ENCODE measurements around the gene CHN1. TPM values are rescaled to one million over a fixed set of nuclear protein-coding genes. Genes with fewer than 3 reads are reported as not detected.
A peak's percentile ranks its signal among the peaks of the same experiment; 100 is the strongest.

Gene CHN1
- total and polyA plus RNA-seq, 2 experiments from 2014 or later = 64.3 to 70.8 TPM

GRCh38 chr2:174974131-174974530 is 31.1 kb downstream of the CHN1 start:
- H3K4me3 ChIP-seq = no peak overlapping the region
- DNase-seq (ENCODE audit: low read depth in 1 of 2, low spot score in 1 of 2) = no peak
- peaks cover 15% of the 10 kb centered on the region for H3K4me1 ChIP-seq (ENCODE audit: low read depth)
- H3K27ac ChIP-seq = no peak overlapping the region
- no peaks in the 10 kb centered on the region for H3K9me3 ChIP-seq (ENCODE audit: low read depth)
- TF ChIP-seq CTCF (IDR thresholded peaks at IDR 0.05; ENCODE audit: low read depth, low read length) = no peak
- H3K36me3 ChIP-seq = no peaks in the 10 kb centered on the region
- H3K27me3 ChIP-seq = no peaks in the 10 kb centered on the region

GRCh38 chr2:174972924-174973323 is 32.3 kb downstream of the CHN1 start:
- Histone ChIP-seq H3K36me3 (no peaks in the 10 kb centered on the region), H3K27me3 (no peaks in the 10 kb centered on the region), H3K4me1 (ENCODE audit: low read depth) (peaks cover 27% of the 10 kb centered on the region), H3K4me3 (no peak overlapping the region), H3K9me3 (ENCODE audit: low read depth) (no peaks in the 10 kb centered on the region), H3K27ac (no peak overlapping the region)
- peak in 1 of 2 donors; percentile 52 for DNase-seq (ENCODE audit: low read depth in 1 of 2, low spot score in 1 of 2)
- no peak for TF ChIP-seq CTCF (IDR thresholded peaks at IDR 0.05; ENCODE audit: low read depth, low read length)

- no peaks in the 10 kb centered on the region for H3K36me3 ChIP-seq
- peak in 1 of 2 donors; percentile 67 for DNase-seq (ENCODE audit: low read depth in 1 of 2, low spot score in 1 of 2)
- TF ChIP-seq CTCF (IDR thresholded peaks at IDR 0.05; ENCODE audit: low read depth, low read length) = no peak
- H3K27ac ChIP-seq = peak overlapping the region; percentile 11
- no peak overlapping the region for H3K4me3 ChIP-seq
- no peaks in the 10 kb centered on the region for H3K9me3 ChIP-seq (ENCODE audit: low read depth)
- peaks cover 34% of the 10 kb centered on the region for H3K4me1 ChIP-seq (ENCODE audit: low read depth)
- no peaks in the 10 kb centered on the region for H3K27me3 ChIP-seq
These were observed 33.1 kb downstream of the CHN1 start for GRCh38 chr2:174971868-174972781.

GRCh38 chr2:174970092-174970491 is 35.1 kb downstream of the CHN1 start:
- peaks cover 42% of the 10 kb centered on the region for H3K4me1 ChIP-seq (ENCODE audit: low read depth)
- no peak for TF ChIP-seq CTCF (IDR thresholded peaks at IDR 0.05; ENCODE audit: low read depth, low read length)
- H3K36me3 ChIP-seq = no peaks in the 10 kb centered on the region
- no peaks in the 10 kb centered on the region for H3K27me3 ChIP-seq
- no peak overlapping the region for H3K4me3 ChIP-seq
- no peak for DNase-seq (ENCODE audit: low read depth in 1 of 2, low spot score in 1 of 2)
- no peaks in the 10 kb centered on the region for H3K9me3 ChIP-seq (ENCODE audit: low read depth)
- no peak overlapping the region for H3K27ac ChIP-seq

GRCh38 chr2:174969091-174969734 is 36.0 kb downstream of the CHN1 start:
- H3K36me3 ChIP-seq = no peaks in the 10 kb centered on the region
- TF ChIP-seq CTCF (IDR thresholded peaks at IDR 0.05; ENCODE audit: low read depth, low read length) = no peak
- no peak overlapping the region for H3K4me3 ChIP-seq
- H3K27ac ChIP-seq = peak overlapping the region; percentile 81
- H3K27me3 ChIP-seq = no peaks in the 10 kb centered on the region
- H3K9me3 ChIP-seq (ENCODE audit: low read depth) = no peaks in the 10 kb centered on the region
- DNase-seq (ENCODE audit: low read depth in 1 of 2, low spot score in 1 of 2) = no peak
- peaks cover 49% of the 10 kb centered on the region for H3K4me1 ChIP-seq (ENCODE audit: low read depth)

All from cardiac muscle cell (in vitro differentiated cells and primary cell).